Measurements from ENCODE around the gene ST6GALNAC3. TPM values are rescaled to one million over a fixed set of nuclear protein-coding genes. Genes with fewer than 3 reads are reported as not detected.

The ST6GALNAC3 gene
- total RNA-seq, 6 experiments from 2014 or later: 1.00 to 1.7 (median 1.2) TPM

- Mint-ChIP-seq H3K4me1 (ENCODE audit: low read depth) (no peaks in the 10 kb centered on the region), H3K4me3 (no peak overlapping the region), H3K9me3 (peaks cover 4% of the 10 kb centered on the region; the same call in 1 of the 2 replicates), H3K36me3 (ENCODE audit: low read depth) (no peaks in the 10 kb centered on the region), H3K27me3 (ENCODE audit: insufficient read depth) (no peaks in the 10 kb centered on the region; the same call in 1 of the 2 replicates), H3K27ac (no peak overlapping the region)
- no peak for TF ChIP-seq CTCF (IDR thresholded peaks at IDR 0.05)
- no peak for DNase-seq
Measured at GRCh38 chr1:76133977-76134376, 59.4 kb downstream of the ST6GALNAC3 start.

GRCh38 chr1:76135835-76136234 lies 61.3 kb downstream of the ST6GALNAC3 start:
- no peak overlapping the region for H3K4me3 Mint-ChIP-seq

GRCh38 chr1:76136894-76137293 lies 62.3 kb downstream of the ST6GALNAC3 start:
- TF ChIP-seq CTCF (IDR thresholded peaks at IDR 0.05): no peak
- Mint-ChIP-seq H3K9me3 (no peaks in the 10 kb centered on the region), H3K27me3 (ENCODE audit: insufficient read depth) (no peaks in the 10 kb centered on the region; the same call in 1 of the 2 replicates), H3K36me3 (ENCODE audit: low read depth) (no peaks in the 10 kb centered on the region), H3K4me1 (ENCODE audit: low read depth) (no peaks in the 10 kb centered on the region), H3K27ac (no peak overlapping the region), H3K4me3 (no peak overlapping the region)
- no peak for DNase-seq

More at GRCh38 chr1:76135835-76136234, 61.3 kb downstream of the ST6GALNAC3 start:
- H3K27me3 Mint-ChIP-seq (ENCODE audit: insufficient read depth): no peaks in the 10 kb centered on the region; the same call in 1 of the 2 replicates
- no peaks in the 10 kb centered on the region for H3K9me3 Mint-ChIP-seq
- H3K36me3 Mint-ChIP-seq (ENCODE audit: low read depth): no peaks in the 10 kb centered on the region
- no peak for TF ChIP-seq CTCF (IDR thresholded peaks at IDR 0.05)
- H3K4me1 Mint-ChIP-seq (ENCODE audit: low read depth): no peaks in the 10 kb centered on the region
- no peak overlapping the region for H3K27ac Mint-ChIP-seq
- DNase-seq: no peak

GRCh38 chr1:76137746-76138145 lies 63.2 kb downstream of the ST6GALNAC3 start:
- no peak for DNase-seq
- H3K9me3 Mint-ChIP-seq: no peaks in the 10 kb centered on the region
- H3K4me3 Mint-ChIP-seq: no peak overlapping the region
- TF ChIP-seq CTCF (IDR thresholded peaks at IDR 0.05): no peak
- no peaks in the 10 kb centered on the region; the same call in 1 of the 2 replicates for H3K27me3 Mint-ChIP-seq (ENCODE audit: insufficient read depth)
- H3K27ac Mint-ChIP-seq: no peak overlapping the region
- H3K4me1 Mint-ChIP-seq (ENCODE audit: low read depth): no peaks in the 10 kb centered on the region
- H3K36me3 Mint-ChIP-seq (ENCODE audit: low read depth): no peaks in the 10 kb centered on the region

GRCh38 chr1:76138217-76138616 lies 63.7 kb downstream of the ST6GALNAC3 start:
- no peak for DNase-seq
- no peaks in the 10 kb centered on the region for H3K36me3 Mint-ChIP-seq (ENCODE audit: low read depth)
- H3K4me3 Mint-ChIP-seq: no peak overlapping the region
- no peak overlapping the region for H3K27ac Mint-ChIP-seq
- H3K9me3 Mint-ChIP-seq: no peaks in the 10 kb centered on the region
- H3K27me3 Mint-ChIP-seq (ENCODE audit: insufficient read depth): no peaks in the 10 kb centered on the region; the same call in 1 of the 2 replicates
- no peaks in the 10 kb centered on the region for H3K4me1 Mint-ChIP-seq (ENCODE audit: low read depth)
- no peak for TF ChIP-seq CTCF (IDR thresholded peaks at IDR 0.05)

GRCh38 chr1:76140227-76140626 lies 65.7 kb downstream of the ST6GALNAC3 start:
- Mint-ChIP-seq H3K27me3 (ENCODE audit: insufficient read depth) (peaks cover 2% of the 10 kb centered on the region; the same call in 1 of the 2 replicates), H3K9me3 (no peaks in the 10 kb centered on the region), H3K4me1 (ENCODE audit: low read depth) (no peaks in the 10 kb centered on the region), H3K4me3 (no peak overlapping the region), H3K27ac (no peak overlapping the region), H3K36me3 (ENCODE audit: low read depth) (no peaks in the 10 kb centered on the region)
- no peak for TF ChIP-seq CTCF (IDR thresholded peaks at IDR 0.05)
- DNase-seq: no peak

Measured in HFFc6 (cell line).